Ascending aorta (tissue), 2 donors: ENCODE measurements around the gene TUBGCP2. TPM values are rescaled to one million over a fixed set of nuclear protein-coding genes. Genes with fewer than 3 reads are reported as not detected.

Experiments used
- DNase-seq, 2 donors: peaks; one replicate each; pipeline ENCODE4 v3.0.0-alpha.2; 2019; ENCODE audit warnings: low spot score in 2 of 2
- H3K27ac ChIP-seq, 2 donors: fragments of 200-600 bp; sonication (generic); one replicate each; pipeline ENCODE4 v1.5.1; 2016 to 2017; ENCODE audit warnings: mild to moderate bottlenecking in 1 of 2
- H3K27me3 ChIP-seq: fragments of 200-600 bp; sonication (generic); one replicate; pipeline ENCODE4 v1.5.1; 2017
- H3K36me3 ChIP-seq, 2 donors: fragments of 200-600 bp; sonication (generic); one replicate each; pipeline ENCODE4 v1.5.1; 2016
- H3K4me1 ChIP-seq, 2 donors: fragments of 200-600 bp; sonication (generic); one replicate each; pipeline ENCODE4 v1.5.1; 2016 to 2017; ENCODE audit warnings: mild to moderate bottlenecking in 1 of 2
- H3K4me3 ChIP-seq, 2 donors: fragments of 200-600 bp; sonication (generic); one replicate each; pipeline ENCODE4 v1.5.1; 2016 to 2017; ENCODE audit warnings: mild to moderate bottlenecking in 1 of 2
- H3K9me3 ChIP-seq, 2 donors: fragments of 200-600 bp; sonication (generic); one replicate each; pipeline ENCODE4 v1.5.1; 2016
- intact Hi-C: fragments of 100-400 bp; cut with DNase I; formaldehyde crosslinking; loops from one replicate; pipeline ENCODE4 v1.15.1; 2023
- total RNA-seq: library from RNA; depleted of rRNA; stranded (reverse); fragments of >200 nt; gene quantifications from one replicate; pipeline ENCODE4 v1.1.0, GENCODE V29; 2016
- TF ChIP-seq, protein P1 (sequence below), 3 experiments: fragments of 200-600 bp in 2 of 3; fragments of 450-650 bp in 1 of 3; sonication (generic) in 2 of 3; IDR thresholded peaks; one replicate each; pipeline ENCODE4 v1.5.1; 2016 to 2019; ENCODE audit warnings: antibody characterized with exemption in 3 of 3, mild to moderate bottlenecking in 1 of 3, moderate library complexity in 1 of 3

Gene TUBGCP2
- total RNA-seq, 1 donor from 2014 or later: 72.4 TPM

DNA sequence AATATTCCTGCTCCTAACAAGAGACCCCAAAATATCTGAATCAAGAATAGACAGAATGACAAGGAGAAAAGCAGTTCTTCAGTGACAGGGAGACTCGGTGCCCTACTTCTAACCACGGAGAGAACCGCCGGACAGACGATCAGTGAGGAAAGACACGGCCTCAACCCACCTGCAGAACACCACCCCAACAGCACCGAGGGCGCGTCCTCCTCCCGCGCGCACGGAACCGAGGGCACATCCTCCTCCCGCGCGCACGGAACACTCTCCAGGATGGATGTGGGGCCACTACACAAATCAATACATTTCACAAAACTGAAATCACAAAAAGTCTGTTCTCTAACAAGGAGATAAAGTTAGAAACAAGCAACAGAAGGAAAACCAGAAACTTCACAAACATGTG is 22.3 kb downstream of the TUBGCP2 start:
- no peak overlapping the region for H3K27ac ChIP-seq
- intact Hi-C loops: no loop called here
- no peaks in the 10 kb centered on the region for H3K27me3 ChIP-seq
- H3K4me3 ChIP-seq: no peak overlapping the region
- no peak for DNase-seq
- no peaks in the 10 kb centered on the region for H3K9me3 ChIP-seq
- TF ChIP-seq, protein P1, sequence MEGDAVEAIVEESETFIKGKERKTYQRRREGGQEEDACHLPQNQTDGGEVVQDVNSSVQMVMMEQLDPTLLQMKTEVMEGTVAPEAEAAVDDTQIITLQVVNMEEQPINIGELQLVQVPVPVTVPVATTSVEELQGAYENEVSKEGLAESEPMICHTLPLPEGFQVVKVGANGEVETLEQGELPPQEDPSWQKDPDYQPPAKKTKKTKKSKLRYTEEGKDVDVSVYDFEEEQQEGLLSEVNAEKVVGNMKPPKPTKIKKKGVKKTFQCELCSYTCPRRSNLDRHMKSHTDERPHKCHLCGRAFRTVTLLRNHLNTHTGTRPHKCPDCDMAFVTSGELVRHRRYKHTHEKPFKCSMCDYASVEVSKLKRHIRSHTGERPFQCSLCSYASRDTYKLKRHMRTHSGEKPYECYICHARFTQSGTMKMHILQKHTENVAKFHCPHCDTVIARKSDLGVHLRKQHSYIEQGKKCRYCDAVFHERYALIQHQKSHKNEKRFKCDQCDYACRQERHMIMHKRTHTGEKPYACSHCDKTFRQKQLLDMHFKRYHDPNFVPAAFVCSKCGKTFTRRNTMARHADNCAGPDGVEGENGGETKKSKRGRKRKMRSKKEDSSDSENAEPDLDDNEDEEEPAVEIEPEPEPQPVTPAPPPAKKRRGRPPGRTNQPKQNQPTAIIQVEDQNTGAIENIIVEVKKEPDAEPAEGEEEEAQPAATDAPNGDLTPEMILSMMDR (IDR thresholded peaks at IDR 0.05): no peak
- H3K4me1 ChIP-seq: no peaks in the 10 kb centered on the region
- H3K36me3 ChIP-seq: peaks cover 79 to 95% of the 10 kb centered on the region in 2 donors

DNA sequence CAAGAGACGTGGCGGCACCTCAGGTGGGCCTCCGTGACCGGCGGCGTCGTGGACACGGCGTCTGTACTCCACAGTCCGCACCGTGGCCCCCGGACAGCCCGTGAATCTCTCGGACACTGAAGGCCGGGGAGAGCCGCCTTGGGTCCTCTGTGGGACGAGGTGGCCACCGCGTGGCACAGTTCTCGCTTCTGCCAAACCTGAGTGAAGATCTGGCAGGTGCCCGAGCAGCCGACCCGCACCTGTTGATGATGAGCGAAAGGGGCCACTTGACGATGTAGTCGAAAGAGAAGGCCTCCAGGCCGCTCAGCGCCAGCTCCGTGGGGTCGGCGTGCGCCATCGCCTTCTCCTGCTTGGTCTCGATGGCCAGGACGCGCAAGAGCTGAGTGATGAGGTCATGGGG is 23.5 kb downstream of the TUBGCP2 start:
- intact Hi-C loops: no loop called here
- Histone ChIP-seq H3K9me3 (no peaks in the 10 kb centered on the region), H3K4me1 (no peaks in the 10 kb centered on the region), H3K4me3 (no peak overlapping the region), H3K27ac (no peak overlapping the region), H3K36me3 (peaks cover 84 to 98% of the 10 kb centered on the region in 2 donors), H3K27me3 (no peaks in the 10 kb centered on the region)
- no peak for DNase-seq
- TF ChIP-seq, protein P1 (IDR thresholded peaks at IDR 0.05): no peak

DNA sequence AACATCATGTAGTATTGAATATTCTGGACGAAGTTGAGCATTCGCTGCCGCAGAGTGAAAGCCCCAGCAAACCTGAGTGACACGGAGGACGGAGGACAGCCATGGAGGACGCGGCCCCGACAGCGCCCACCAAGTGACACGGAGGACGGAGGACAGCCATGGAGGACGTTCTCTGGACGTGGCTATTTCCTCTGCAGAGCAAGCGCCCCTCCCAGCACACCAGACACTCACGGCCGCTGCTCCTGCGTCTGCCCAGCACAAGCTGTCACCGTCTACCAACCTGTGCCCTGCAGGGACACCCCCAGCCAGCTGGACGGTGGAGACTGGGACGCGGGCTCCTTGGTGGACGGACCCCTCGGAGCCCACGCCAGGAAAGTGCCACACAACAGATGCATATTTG is 24.7 kb downstream of the TUBGCP2 start:
- intact Hi-C loops: no loop called here
- no peak for DNase-seq

DNA sequence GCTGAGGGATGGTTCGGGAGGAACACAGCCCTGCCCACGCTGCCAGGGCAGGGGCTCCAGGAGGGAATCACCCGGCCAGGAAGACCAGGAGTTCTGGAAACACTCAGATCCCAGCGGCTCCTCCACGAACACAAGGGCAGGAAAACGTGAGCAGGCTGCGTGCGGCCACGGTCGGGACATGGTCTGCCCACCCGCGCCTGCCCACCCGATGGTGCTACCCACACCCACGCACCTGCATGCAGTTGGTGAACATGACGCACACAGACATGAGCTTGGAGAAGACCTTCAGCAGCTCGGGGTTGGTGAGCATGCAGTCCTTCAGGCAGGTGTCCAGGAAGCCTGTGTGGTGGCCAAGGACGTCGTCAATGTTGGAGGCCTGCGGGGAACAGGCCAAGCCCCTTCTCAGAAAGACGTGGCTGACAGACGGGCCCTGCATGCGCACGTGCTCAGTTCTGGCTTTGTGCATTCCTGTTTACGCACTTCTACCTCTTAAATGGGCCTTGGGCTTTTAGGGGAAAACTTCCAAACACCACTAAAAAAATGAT is 25.8 kb downstream of the TUBGCP2 start:
- no peaks in the 10 kb centered on the region for H3K9me3 ChIP-seq
- peaks cover 73 to 91% of the 10 kb centered on the region in 2 donors for H3K36me3 ChIP-seq
- H3K4me1 ChIP-seq: no peaks in the 10 kb centered on the region
- H3K27me3 ChIP-seq: no peaks in the 10 kb centered on the region
- H3K4me3 ChIP-seq: no peak overlapping the region
- no peak for DNase-seq
- intact Hi-C loops: no loop called here
- TF ChIP-seq, protein P1 (IDR thresholded peaks at IDR 0.05): no peak
- no peak overlapping the region for H3K27ac ChIP-seq

More for the DNA sequence above, 24.7 kb downstream of the TUBGCP2 start:
- no peak overlapping the region for H3K4me3 ChIP-seq
- H3K27me3 ChIP-seq: no peaks in the 10 kb centered on the region
- H3K27ac ChIP-seq: no peak overlapping the region
- peaks cover 83 to 98% of the 10 kb centered on the region in 2 donors for H3K36me3 ChIP-seq
- H3K9me3 ChIP-seq: no peaks in the 10 kb centered on the region
- H3K4me1 ChIP-seq: no peaks in the 10 kb centered on the region
- TF ChIP-seq, protein P1 (IDR thresholded peaks at IDR 0.05): no peak

DNA sequence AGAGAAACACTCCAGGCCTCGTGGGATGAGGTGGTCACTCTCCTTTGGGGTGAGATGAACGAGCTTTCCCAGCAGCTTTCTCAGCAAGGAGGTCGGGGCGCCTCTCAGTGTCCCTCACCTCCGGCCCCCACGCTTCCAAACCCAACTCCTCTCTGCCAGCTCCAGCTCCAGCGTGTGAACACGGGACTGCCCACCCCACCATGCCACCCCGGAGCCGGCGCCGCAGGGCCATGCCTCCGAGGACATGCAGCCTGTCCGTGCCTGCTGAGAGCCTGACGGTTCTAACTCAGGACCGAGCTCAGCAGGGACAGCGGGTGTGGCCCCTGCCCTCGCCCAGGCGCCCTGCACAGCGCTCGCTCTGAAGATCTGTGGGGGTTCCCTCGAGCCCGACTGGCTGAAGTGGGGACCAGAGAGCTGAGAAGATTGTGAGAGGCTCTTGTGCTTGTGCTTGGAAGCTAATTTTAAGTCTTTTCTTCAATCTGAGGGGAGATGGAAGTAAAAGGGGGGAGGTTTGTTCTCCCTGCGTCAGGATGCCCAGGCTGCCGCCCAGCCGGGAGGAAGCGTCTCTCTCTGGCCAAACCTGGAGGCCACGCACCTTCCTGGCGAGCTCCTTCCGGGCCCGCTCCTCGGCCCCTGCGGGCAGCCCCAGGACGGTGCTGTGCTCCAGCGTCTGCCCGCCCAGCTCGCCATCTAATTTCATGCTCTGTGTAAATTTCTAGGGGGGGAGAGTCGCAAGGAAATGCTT is 26.9 kb downstream of the TUBGCP2 start:
- H3K36me3 ChIP-seq: peaks cover 63 to 82% of the 10 kb centered on the region in 2 donors
- no peaks in the 10 kb centered on the region for H3K4me1 ChIP-seq
- DNase-seq: no peak
- H3K27me3 ChIP-seq: no peaks in the 10 kb centered on the region
- no peak overlapping the region for H3K4me3 ChIP-seq
- no peaks in the 10 kb centered on the region for H3K9me3 ChIP-seq
- TF ChIP-seq, protein P1 (IDR thresholded peaks at IDR 0.05): no peak
- intact Hi-C loops: no loop called here
- no peak overlapping the region for H3K27ac ChIP-seq
